Measurements from ENCODE around the gene SENP1.

The SENP1 gene

DNA sequence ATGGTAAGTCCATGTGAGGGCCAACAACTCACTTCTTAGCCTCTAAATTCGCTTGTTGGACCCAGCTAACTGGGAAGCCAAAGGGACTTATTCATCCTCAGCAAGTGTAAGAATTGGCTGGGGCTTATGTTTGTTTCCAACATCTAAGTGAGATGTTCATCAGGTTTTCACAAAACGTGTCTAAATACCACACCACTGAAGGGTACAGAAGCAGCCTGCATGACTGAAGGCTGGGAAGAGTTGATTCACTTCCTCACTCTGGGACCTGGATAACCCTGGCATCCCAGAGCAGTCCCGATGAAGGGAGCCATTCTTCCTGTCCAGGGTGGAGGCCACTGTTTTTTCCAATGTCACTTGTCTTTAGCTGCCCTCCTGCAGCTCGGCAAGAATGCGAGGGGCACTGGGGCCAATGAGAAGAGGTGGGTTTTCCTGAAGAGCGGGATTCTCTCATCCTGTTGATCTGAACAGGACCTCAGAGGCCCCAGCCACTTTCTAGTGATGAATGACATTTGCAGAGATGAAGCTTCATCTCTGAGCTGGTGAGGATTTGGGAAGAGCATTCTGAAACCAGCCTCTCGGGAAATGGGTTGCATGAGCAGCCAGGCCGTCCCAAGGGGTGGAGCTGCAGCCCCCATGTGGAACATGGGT, 89.4 kb downstream of the SENP1 start:
- no peaks in the 10 kb centered on the region for H3K36me3 ChIP-seq (ENCODE audit: low read length)
- no peak overlapping the region for H3K27ac ChIP-seq (ENCODE audit: low read depth, low read length)
- no peak overlapping the region for H3K4me2 ChIP-seq (ENCODE audit: low read depth, low read length, poor library complexity, severe bottlenecking)
- H3K27me3 ChIP-seq (ENCODE audit: low read length): no peaks in the 10 kb centered on the region
- H3K9ac ChIP-seq (ENCODE audit: low read length): no peak overlapping the region
- H3K79me2 ChIP-seq (ENCODE audit: insufficient read depth, low read length): no peaks in the 10 kb centered on the region
- TF ChIP-seq, protein P1, sequence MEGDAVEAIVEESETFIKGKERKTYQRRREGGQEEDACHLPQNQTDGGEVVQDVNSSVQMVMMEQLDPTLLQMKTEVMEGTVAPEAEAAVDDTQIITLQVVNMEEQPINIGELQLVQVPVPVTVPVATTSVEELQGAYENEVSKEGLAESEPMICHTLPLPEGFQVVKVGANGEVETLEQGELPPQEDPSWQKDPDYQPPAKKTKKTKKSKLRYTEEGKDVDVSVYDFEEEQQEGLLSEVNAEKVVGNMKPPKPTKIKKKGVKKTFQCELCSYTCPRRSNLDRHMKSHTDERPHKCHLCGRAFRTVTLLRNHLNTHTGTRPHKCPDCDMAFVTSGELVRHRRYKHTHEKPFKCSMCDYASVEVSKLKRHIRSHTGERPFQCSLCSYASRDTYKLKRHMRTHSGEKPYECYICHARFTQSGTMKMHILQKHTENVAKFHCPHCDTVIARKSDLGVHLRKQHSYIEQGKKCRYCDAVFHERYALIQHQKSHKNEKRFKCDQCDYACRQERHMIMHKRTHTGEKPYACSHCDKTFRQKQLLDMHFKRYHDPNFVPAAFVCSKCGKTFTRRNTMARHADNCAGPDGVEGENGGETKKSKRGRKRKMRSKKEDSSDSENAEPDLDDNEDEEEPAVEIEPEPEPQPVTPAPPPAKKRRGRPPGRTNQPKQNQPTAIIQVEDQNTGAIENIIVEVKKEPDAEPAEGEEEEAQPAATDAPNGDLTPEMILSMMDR (IDR thresholded peaks at IDR 0.05; ENCODE audit: insufficient read depth, low read length, poor library complexity, severe bottlenecking): no peak
- no peak for TF ChIP-seq EZH2phosphoT487 (conservative IDR thresholded peaks at IDR 0.05; ENCODE audit: low read length)
- H3K9me3 ChIP-seq (ENCODE audit: insufficient read depth, low read length): no peaks in the 10 kb centered on the region
- no peaks in the 10 kb centered on the region for H3K9me2 ChIP-seq (replicated peaks; ENCODE audit: insufficient read depth, low read length)
- H3K4me3 ChIP-seq (ENCODE audit: insufficient read depth, low read length, poor library complexity, severe bottlenecking): no peak overlapping the region
- no peak overlapping the region for H2AFZ ChIP-seq (ENCODE audit: low read depth, low read length, severe bottlenecking)
- no peaks in the 10 kb centered on the region for H3F3A ChIP-seq (ENCODE audit: insufficient read depth)
- H4K20me1 ChIP-seq (ENCODE audit: low read depth, low read length): no peaks in the 10 kb centered on the region

DNA sequence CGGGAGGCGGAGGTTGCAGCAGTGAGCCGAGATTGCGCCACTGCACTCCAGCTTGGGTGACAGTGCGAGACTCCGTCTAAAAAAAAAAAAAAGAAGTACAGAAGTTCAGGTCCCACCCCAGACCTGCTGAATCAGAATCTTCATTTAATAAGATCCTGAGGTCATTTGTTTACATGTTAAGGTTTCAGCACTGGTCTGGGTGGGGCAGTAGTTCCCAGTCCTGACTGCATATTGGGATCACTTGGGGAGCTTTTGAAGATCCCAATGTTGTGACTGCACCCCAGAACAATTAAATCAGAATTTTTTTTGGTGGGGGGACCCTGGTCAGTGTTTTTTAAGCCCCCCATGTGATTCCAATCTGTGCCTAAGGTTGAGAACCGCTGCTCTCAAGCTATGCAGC, 89.9 kb downstream of the SENP1 start:
- Histone ChIP-seq H3K27ac (ENCODE audit: low read depth, low read length) (no peak overlapping the region), H3K9me3 (ENCODE audit: insufficient read depth, low read length) (no peaks in the 10 kb centered on the region), H3K27me3 (ENCODE audit: low read length) (no peaks in the 10 kb centered on the region), H3K9ac (ENCODE audit: low read length) (no peak overlapping the region), H3F3A (ENCODE audit: insufficient read depth) (no peaks in the 10 kb centered on the region), H4K20me1 (ENCODE audit: low read depth, low read length) (no peaks in the 10 kb centered on the region), H3K4me3 (ENCODE audit: insufficient read depth, low read length, poor library complexity, severe bottlenecking) (no peak overlapping the region), H2AFZ (ENCODE audit: low read depth, low read length, severe bottlenecking) (no peak overlapping the region), H3K79me2 (ENCODE audit: insufficient read depth, low read length) (no peaks in the 10 kb centered on the region), H3K36me3 (ENCODE audit: low read length) (no peaks in the 10 kb centered on the region), H3K4me2 (ENCODE audit: low read depth, low read length, poor library complexity, severe bottlenecking) (no peak overlapping the region), H3K9me2 (replicated peaks; ENCODE audit: insufficient read depth, low read length) (no peaks in the 10 kb centered on the region)
- TF ChIP-seq, protein P1 (IDR thresholded peaks at IDR 0.05; ENCODE audit: insufficient read depth, low read length, poor library complexity, severe bottlenecking): no peak
- no peak for TF ChIP-seq EZH2phosphoT487 (conservative IDR thresholded peaks at IDR 0.05; ENCODE audit: low read length)

DNA sequence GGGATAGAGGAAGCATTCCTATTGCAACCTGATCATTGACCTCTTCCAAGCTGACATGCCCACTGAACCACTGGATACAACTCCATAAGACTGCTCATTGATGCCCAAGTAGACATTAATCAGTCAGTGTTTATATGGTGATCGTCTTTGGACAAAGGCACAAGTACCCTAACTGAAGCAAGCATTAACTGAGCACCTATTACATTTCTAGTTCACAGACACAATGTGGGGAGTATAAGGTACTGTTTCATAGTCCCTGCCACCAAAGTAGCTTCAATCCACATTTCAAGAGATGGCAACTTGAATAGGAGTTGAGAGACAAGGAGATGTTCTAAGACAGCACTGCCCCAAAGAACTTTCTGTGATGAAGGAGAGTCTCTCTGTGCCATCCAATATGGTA, 90.8 kb downstream of the SENP1 start:
- Histone ChIP-seq H3K4me3 (ENCODE audit: insufficient read depth, low read length, poor library complexity, severe bottlenecking) (no peak overlapping the region), H3F3A (ENCODE audit: insufficient read depth) (no peaks in the 10 kb centered on the region), H3K79me2 (ENCODE audit: insufficient read depth, low read length) (no peaks in the 10 kb centered on the region), H3K36me3 (ENCODE audit: low read length) (no peaks in the 10 kb centered on the region), H3K9me2 (replicated peaks; ENCODE audit: insufficient read depth, low read length) (no peaks in the 10 kb centered on the region), H3K27me3 (ENCODE audit: low read length) (no peaks in the 10 kb centered on the region), H3K9ac (ENCODE audit: low read length) (no peak overlapping the region), H3K9me3 (ENCODE audit: insufficient read depth, low read length) (no peaks in the 10 kb centered on the region), H3K27ac (ENCODE audit: low read depth, low read length) (no peak overlapping the region), H3K4me2 (ENCODE audit: low read depth, low read length, poor library complexity, severe bottlenecking) (no peak overlapping the region), H4K20me1 (ENCODE audit: low read depth, low read length) (no peaks in the 10 kb centered on the region), H2AFZ (ENCODE audit: low read depth, low read length, severe bottlenecking) (no peak overlapping the region)
- TF ChIP-seq, protein P1 (IDR thresholded peaks at IDR 0.05; ENCODE audit: insufficient read depth, low read length, poor library complexity, severe bottlenecking): no peak
- no peak for TF ChIP-seq EZH2phosphoT487 (conservative IDR thresholded peaks at IDR 0.05; ENCODE audit: low read length)

All from SU-DHL-6 (cell line).